ENCODE results near the gene SINHCAF. TPM values are rescaled to one million over a fixed set of nuclear protein-coding genes. Genes with fewer than 3 reads are reported as not detected.

The SINHCAF gene
- polyA plus RNA-seq, 5 donors = 86.4 to 140 (median 127) TPM

DNA sequence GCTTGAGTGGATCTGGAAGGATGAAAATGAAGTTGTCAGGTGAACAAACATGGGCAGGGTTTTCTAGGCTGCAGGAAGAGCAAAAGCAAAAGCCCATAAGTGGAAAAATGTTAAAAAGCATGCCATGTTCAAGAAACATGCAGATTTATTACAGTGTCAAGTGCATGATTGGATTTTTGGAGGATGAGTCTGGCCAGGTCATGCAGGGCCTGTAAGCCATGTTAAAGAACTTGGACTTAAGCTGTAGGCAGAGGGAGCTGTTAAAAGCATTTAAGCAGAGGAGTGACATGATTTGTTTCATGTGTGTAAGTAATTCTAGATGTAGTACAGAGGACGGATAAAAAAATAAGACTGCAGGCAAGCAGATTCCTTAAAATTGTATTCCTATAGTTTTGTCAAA lies 16.3 kb upstream of the SINHCAF start:
- no peak for DNase-seq

GRCh38 chr12:31339831-31340622 lies 14.1 kb upstream of the SINHCAF start:
- no peak for DNase-seq

DNA sequence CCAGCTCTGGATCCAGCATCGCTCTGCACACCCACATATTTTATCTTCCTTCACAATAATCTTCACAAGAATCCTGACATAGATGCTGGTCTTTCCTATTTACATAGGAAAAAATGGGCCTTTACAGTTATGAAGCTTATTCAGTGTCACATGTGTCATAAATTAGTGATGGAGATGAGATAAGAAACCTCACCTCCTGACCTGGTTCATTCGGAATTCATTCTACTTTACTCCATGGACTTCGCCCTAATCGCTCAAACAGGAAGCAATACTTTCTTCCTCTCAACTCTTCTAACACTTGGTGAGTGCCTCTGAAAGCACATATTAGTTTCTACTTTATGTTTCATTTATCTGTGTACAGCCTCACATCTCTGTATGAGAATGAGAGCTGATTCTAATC lies 12.0 kb upstream of the SINHCAF start:
- no peak for DNase-seq

DNA sequence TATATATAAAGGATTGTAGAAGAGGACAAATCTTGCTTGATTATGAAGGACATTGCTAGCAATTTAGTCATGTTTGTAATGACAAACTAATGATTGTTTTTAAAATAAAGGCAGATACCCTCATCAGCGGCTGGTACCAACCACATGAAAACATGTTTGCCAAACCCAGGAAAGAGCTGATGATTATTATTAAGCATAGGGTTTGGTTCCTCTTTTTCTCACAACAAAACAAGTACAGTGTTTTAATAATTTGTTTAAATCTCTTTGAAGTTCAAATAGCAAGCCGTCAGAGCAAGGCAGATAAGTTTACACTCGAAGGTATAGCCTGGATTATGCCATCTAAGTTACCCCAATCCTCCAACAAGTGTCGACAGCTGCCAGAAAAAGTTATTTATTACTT lies 5.3 kb upstream of the SINHCAF start:
- DNase-seq = no peak

- DNase-seq = peak; percentile 36 to 42
These were observed 1.0 kb upstream of the SINHCAF start for GRCh38 chr12:31326736-31327659.

- DNase-seq = peak in 1 of 2 donors; percentile 46
These were observed 450 bp downstream of the SINHCAF start for GRCh38 chr12:31325524-31325875.

DNA sequence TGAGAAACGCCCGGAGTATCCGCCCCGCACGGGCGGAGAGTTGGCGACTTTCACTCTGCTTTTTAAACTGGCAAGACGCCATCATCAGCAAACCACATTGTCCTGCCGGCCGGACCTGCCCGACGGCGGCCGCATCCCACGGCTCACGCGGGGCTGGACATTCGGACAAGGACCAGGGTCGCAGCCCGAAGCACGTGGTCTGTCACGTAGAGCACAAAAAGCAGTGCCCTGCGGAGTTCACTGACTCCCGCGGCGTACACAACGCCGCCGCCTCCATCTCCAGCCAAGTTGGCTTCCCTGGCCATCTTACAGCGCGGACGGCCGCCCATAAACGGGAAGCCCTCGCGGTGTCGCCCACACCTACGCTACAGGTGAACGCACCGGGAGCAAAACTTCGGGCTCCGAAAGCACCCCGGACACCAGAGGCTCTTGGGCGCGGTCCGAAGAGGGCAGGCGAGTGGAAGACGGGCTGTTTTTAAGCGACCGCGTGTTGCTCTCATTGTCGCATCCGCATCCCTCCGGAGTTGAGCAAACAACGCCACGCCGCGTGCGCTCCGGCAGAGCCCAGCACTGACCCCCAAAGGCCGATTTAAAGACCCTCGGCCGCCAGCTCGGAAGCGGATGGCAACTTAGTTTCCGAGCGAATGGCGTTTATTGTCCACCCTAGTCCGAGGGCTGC lies 966 bp downstream of the SINHCAF start:
- DNase-seq = peak; percentile 69 to 73

DNA sequence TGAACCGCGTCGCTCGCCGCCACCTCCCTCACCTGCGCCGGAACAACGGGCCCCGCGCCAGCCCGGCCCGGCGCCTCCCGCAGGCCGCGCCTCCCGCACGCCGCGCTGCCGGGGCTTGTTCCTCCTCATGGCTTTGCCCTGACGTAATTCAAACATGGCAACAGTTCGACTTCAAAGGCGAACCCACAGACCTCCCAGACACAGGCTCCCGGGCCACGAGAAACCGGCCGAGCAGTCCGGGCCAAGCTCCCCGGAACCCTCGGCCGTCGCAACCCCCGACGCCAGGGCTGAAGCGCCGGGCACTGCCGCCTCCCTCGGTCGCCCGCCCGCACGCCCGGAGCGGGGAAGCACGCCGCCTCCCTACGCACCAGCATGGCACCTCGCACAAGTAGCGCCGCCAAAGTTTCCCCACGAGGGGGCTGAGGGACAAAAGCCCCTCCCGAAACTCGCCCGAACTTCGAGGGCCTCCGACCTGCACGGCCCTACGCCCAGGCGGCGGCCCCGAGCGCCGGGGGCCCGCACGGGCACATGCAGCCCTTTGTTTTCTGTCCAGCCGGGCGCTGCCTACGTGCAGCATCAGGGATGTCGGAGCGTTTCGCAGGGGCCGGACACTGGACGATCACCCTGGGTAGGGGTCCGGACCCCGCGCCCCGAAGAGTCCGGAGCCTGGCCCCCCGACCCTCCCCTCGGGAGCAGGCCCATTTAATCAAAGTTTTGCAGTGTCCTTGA lies 1.7 kb downstream of the SINHCAF start:
- DNase-seq = peak; percentile 75 to 79

GRCh38 chr12:31323391-31324115 lies 2.4 kb downstream of the SINHCAF start:
- DNase-seq = peak in 1 of 2 donors; percentile 65

- no peak for DNase-seq
These were observed 3.1 kb downstream of the SINHCAF start for GRCh38 chr12:31322801-31323207.

DNA sequence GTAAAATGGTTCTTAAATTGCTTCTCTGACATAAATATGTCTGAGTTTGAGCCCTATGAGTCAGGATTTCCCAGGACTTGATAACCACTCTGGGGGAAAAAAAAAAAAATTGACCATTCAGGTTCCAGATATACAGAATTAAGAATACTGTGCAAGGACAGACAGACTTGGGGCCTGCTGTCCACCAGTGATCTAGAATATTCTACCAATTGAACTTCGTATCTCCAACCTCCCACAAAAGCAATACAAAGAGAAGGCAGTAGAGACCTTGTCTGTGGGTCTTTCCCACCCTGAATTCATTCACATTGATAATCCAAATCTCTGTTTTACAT lies 4.1 kb downstream of the SINHCAF start:
- DNase-seq = no peak

GRCh38 chr12:31321186-31321896 lies 4.6 kb downstream of the SINHCAF start:
- DNase-seq = no peak

DNA sequence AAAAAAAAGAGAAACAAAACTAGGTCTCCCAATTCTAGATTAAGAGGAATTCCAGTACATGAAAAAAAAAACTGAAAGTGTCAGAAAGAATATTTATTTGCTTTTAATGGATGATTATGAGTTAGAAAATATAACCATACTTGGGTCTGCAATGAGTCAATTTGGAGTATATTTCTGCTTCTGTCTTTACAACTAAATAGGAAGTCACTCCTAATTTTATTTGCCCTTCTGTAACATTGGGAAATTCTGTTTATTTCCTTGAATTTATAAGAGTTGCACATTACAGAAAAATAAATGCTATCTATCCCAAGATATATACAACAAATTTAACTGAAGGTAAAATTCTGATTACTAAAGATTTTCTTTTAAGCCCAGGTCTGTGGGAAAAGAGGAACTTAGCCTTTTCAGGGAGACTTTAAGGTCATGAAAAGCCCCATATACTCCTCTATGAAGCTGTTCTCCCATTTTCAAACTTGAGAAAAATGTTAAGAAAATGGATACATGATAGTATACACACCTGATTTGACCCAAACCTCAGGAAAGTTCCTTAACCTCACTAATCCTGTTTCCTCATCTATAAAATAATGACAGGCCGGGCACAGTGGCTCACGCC lies 7.2 kb downstream of the SINHCAF start:
- DNase-seq = no peak

DNA sequence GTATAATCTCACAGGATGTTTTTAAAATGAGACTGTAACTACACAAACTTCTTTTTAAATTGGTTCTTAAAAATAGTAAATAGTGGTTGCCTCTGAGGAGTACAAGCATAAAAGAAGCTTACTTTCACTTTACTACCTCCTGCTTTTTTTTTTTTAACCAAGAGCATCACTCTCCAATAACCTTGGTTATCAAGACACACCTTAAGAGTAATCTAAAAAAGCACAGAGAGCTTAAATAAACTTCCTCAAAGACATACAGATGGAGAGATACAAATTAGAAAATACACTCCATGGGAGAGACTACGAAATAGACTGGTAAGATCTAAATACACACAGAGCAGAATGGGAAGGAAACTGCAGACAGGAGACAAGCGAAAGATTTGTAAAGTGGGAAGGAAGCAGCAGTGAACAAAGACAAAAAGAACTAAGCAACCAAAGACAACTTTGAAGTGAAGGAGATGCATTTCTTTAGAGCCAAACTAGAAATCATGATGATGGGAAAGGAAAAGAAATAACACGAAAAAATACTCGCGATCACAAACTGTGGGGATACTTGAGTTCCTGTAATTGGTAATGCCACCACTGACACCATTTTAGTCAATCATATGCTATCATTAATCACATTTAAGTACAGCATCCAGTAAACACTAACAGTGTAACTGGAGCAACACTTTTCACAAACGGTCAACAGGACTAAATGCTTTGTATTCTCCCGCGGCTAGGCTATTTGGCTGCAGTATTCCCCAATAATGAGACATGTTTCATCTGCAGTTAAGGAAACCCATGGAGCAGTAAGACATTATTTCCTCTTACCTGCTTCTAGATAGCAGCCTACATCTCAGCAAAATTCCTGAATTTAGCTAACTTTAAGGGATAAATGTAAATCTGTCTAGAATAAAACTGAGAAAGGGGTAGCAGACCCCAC lies 8.2 kb downstream of the SINHCAF start:
- DNase-seq = peak; percentile 25 to 47

DNA sequence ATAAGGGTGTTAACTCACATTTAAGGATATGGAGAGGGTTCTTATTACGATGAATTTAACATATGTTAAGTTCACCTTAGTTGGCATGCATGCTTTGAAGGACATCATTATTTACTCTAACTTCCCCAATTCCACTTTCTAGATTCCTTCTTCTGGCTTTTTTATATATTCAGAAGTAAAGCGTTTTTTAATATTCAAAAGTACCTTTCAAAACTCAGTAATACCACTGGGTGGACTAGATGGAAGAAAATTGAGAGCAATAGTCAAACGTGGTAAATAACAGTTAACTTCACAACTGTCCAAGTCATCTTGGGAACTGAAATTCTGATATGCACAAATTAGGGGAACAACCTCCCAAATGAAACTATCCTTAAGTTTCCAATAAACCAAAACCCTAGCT lies 9.1 kb downstream of the SINHCAF start:
- DNase-seq = no peak

GRCh38 chr12:31315784-31316465 lies 10.0 kb downstream of the SINHCAF start:
- DNase-seq = no peak

- DNase-seq = no peak
These were observed 10.8 kb downstream of the SINHCAF start for GRCh38 chr12:31315044-31315715.

- DNase-seq = no peak
These were observed 13.5 kb downstream of the SINHCAF start for GRCh38 chr12:31312431-31312830.
